Measurements from ENCODE around the gene SLC30A10.

SLC30A10 gene

DNA sequence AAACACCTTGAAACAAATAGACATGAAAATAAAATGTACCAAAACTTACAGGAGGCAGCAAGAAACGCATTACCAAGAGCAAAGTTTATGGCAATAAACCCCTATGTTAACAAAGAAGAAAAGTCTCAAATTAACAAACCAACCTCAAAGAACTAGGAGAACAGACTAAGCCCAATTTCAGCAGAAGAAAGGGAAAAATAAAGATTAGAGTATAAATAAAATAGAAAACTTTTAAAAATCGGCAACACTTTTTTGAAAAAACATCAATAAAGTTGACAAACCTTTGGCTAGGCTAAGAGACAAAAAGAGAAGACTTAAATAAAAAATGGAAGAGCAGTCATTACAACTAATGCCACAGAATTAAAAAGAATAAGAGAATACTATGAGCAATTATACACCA lies 42.7 kb downstream of the SLC30A10 start:
- H3K9me3 ChIP-seq (replicated peaks; ENCODE audit: insufficient read depth, low read length) = no peaks in the 10 kb centered on the region
- TF ChIP-seq EZH2phosphoT487 (IDR thresholded peaks at IDR 0.05; ENCODE audit: low read length) (no peak), EZH2 (optimal IDR thresholded peaks at IDR 0.05; ENCODE audit: low read depth, low read length) (no peak)
- TF ChIP-seq, protein P1, sequence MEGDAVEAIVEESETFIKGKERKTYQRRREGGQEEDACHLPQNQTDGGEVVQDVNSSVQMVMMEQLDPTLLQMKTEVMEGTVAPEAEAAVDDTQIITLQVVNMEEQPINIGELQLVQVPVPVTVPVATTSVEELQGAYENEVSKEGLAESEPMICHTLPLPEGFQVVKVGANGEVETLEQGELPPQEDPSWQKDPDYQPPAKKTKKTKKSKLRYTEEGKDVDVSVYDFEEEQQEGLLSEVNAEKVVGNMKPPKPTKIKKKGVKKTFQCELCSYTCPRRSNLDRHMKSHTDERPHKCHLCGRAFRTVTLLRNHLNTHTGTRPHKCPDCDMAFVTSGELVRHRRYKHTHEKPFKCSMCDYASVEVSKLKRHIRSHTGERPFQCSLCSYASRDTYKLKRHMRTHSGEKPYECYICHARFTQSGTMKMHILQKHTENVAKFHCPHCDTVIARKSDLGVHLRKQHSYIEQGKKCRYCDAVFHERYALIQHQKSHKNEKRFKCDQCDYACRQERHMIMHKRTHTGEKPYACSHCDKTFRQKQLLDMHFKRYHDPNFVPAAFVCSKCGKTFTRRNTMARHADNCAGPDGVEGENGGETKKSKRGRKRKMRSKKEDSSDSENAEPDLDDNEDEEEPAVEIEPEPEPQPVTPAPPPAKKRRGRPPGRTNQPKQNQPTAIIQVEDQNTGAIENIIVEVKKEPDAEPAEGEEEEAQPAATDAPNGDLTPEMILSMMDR (IDR thresholded peaks at IDR 0.05; ENCODE audit: low read length) = no peak
- no peak overlapping the region for H3K4me2 ChIP-seq (ENCODE audit: low read depth, low read length)

DNA sequence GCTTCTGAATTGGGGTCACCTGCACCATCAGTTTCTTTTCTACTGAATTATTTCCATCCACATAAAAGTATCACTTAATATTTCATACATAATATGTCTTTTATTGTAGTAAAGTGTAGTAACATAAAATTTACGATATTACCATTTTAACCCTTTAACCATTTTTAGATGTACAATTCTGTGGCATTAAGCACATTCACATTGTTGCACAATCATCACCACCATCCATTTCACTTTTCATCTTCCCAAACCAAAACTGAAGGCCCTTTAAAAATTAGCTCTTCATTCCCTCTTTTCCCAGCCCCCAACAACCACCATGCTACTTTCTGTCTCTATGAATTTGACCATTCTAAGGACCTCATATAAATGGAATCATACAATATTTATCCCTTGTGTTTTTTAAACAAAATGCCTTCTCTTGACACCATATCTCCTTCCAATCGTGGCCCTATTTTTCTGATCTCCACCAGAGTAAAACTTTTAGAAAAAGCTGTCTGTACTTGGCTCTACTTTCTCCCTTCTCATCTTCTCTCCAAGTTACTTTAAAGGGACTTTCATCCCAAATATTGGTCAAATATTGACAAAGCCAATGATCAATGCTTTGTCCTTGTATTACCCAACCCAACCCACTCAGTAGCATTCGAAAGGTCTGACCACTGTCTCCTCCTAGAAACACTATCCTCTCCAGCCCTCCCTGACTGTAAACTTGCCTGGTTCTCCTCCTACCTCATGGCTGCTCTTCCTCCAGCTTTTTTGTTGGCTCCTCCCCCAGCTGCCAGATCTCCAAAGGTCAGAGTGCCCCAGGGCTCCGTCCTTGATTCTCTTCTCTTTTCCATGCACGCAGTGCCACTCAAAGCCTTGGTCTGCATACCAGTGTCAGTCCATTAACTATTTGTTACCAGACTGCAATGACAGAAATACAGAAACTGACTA lies 44.7 kb downstream of the SLC30A10 start:
- no peak overlapping the region for H3K27ac ChIP-seq (ENCODE audit: low read length)
- H3F3A ChIP-seq (ENCODE audit: insufficient read depth, low read length) = no peaks in the 10 kb centered on the region
- no peaks in the 10 kb centered on the region for H3K79me2 ChIP-seq (ENCODE audit: low read length)
- TF ChIP-seq, protein P1 (IDR thresholded peaks at IDR 0.05; ENCODE audit: low read length) = no peak
- TF ChIP-seq EZH2 (optimal IDR thresholded peaks at IDR 0.05; ENCODE audit: low read depth, low read length) (no peak), EZH2phosphoT487 (IDR thresholded peaks at IDR 0.05; ENCODE audit: low read length) (no peak)
- H3K9ac ChIP-seq (ENCODE audit: low read length) = no peak overlapping the region
- H3K9me2 ChIP-seq (replicated peaks; ENCODE audit: insufficient read depth, low read length) = no peaks in the 10 kb centered on the region
- no peaks in the 10 kb centered on the region for H3K4me1 ChIP-seq (ENCODE audit: low read length)
- no peaks in the 10 kb centered on the region for H3K9me3 ChIP-seq (replicated peaks; ENCODE audit: insufficient read depth, low read length)
- no peak for DNase-seq
- no peaks in the 10 kb centered on the region for H3K36me3 ChIP-seq (replicated peaks; ENCODE audit: insufficient read depth, low read length)
- H3K27me3 ChIP-seq (replicated peaks; ENCODE audit: insufficient read depth, low read length) = no peaks in the 10 kb centered on the region
- no peak overlapping the region for H3K4me2 ChIP-seq (ENCODE audit: low read depth, low read length)
- H4K20me1 ChIP-seq (ENCODE audit: insufficient read depth, low read length) = no peaks in the 10 kb centered on the region
- H2AFZ ChIP-seq (ENCODE audit: low read length) = no peak overlapping the region
- H3K4me3 ChIP-seq (ENCODE audit: low read length) = no peak overlapping the region

More for the DNA sequence above, 42.7 kb downstream of the SLC30A10 start:
- H3K79me2 ChIP-seq (ENCODE audit: low read length) = no peaks in the 10 kb centered on the region
- H4K20me1 ChIP-seq (ENCODE audit: insufficient read depth, low read length) = no peaks in the 10 kb centered on the region
- H3K36me3 ChIP-seq (replicated peaks; ENCODE audit: insufficient read depth, low read length) = no peaks in the 10 kb centered on the region
- H3K9ac ChIP-seq (ENCODE audit: low read length) = no peak overlapping the region
- H3F3A ChIP-seq (ENCODE audit: insufficient read depth, low read length) = no peaks in the 10 kb centered on the region
- no peaks in the 10 kb centered on the region for H3K27me3 ChIP-seq (replicated peaks; ENCODE audit: insufficient read depth, low read length)
- no peak overlapping the region for H3K27ac ChIP-seq (ENCODE audit: low read length)
- DNase-seq = no peak
- H3K9me2 ChIP-seq (replicated peaks; ENCODE audit: insufficient read depth, low read length) = no peaks in the 10 kb centered on the region
- no peak overlapping the region for H2AFZ ChIP-seq (ENCODE audit: low read length)
- no peaks in the 10 kb centered on the region for H3K4me1 ChIP-seq (ENCODE audit: low read length)
- no peak overlapping the region for H3K4me3 ChIP-seq (ENCODE audit: low read length)

DNA sequence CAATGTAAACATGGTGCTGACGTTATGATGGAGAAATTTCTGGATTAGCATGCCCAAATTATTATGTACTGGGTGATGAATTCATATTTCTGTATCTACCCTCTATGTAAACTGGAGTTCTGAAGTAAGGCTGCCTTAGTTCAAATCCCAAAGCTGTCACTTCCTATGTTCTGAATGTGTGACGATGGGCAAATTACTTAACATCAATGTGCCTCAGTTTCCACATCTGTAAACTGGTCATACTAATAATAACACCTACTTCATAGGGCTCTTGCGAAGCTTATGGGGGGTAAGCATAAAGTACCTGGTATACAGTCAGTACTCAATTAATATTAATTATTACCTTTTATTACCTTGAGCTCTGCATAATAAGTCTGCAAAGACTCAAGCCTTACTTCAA lies 45.6 kb downstream of the SLC30A10 start:
- no peak overlapping the region for H2AFZ ChIP-seq (ENCODE audit: low read length)
- TF ChIP-seq EZH2phosphoT487 (IDR thresholded peaks at IDR 0.05; ENCODE audit: low read length) (no peak), EZH2 (optimal IDR thresholded peaks at IDR 0.05; ENCODE audit: low read depth, low read length) (no peak)
- TF ChIP-seq, protein P1 (IDR thresholded peaks at IDR 0.05; ENCODE audit: low read length) = no peak

More for the DNA sequence above, 45.6 kb downstream of the SLC30A10 start:
- H3K4me1 ChIP-seq (ENCODE audit: low read length) = no peaks in the 10 kb centered on the region
- no peaks in the 10 kb centered on the region for H3K27me3 ChIP-seq (replicated peaks; ENCODE audit: insufficient read depth, low read length)
- H3K9me2 ChIP-seq (replicated peaks; ENCODE audit: insufficient read depth, low read length) = no peaks in the 10 kb centered on the region
- no peaks in the 10 kb centered on the region for H3K9me3 ChIP-seq (replicated peaks; ENCODE audit: insufficient read depth, low read length)
- DNase-seq = no peak
- no peaks in the 10 kb centered on the region for H3K79me2 ChIP-seq (ENCODE audit: low read length)
- no peak overlapping the region for H3K27ac ChIP-seq (ENCODE audit: low read length)
- H4K20me1 ChIP-seq (ENCODE audit: insufficient read depth, low read length) = no peaks in the 10 kb centered on the region
- H3K9ac ChIP-seq (ENCODE audit: low read length) = no peak overlapping the region
- no peak overlapping the region for H3K4me3 ChIP-seq (ENCODE audit: low read length)
- H3K36me3 ChIP-seq (replicated peaks; ENCODE audit: insufficient read depth, low read length) = no peaks in the 10 kb centered on the region
- no peak overlapping the region for H3K4me2 ChIP-seq (ENCODE audit: low read depth, low read length)
- no peaks in the 10 kb centered on the region for H3F3A ChIP-seq (ENCODE audit: insufficient read depth, low read length)

Measured in MM.1S (cell line).